COLO829 (cell line): ENCODE measurements around the gene IL34.
"Not testable (repeated sequence)": the region's sequence is repeated elsewhere in the genome, so short reads cannot be mapped to it uniquely, and the experiment has no call there.

Source experiments
- DNase-seq: peaks from one replicate; pipeline ENCODE4 v3.0.0; 2012; ENCODE audit warnings: low spot score

The IL34 gene

GRCh38 chr16:70632273-70632672 lies 14.1 kb upstream of the IL34 start:
- no peak for DNase-seq

- not testable (repeated sequence) for DNase-seq
Observed at GRCh38 chr16:70633617-70634016, 12.7 kb upstream of the IL34 start.

- DNase-seq = no peak
Observed at GRCh38 chr16:70634861-70635260, 11.5 kb upstream of the IL34 start.

GRCh38 chr16:70635336-70636016 lies 10.9 kb upstream of the IL34 start:
- DNase-seq = no peak

GRCh38 chr16:70638814-70639792 lies 7.3 kb upstream of the IL34 start:
- peak; percentile 72 for DNase-seq

GRCh38 chr16:70642633-70643032 lies 3.7 kb upstream of the IL34 start:
- DNase-seq = no peak

GRCh38 chr16:70643264-70643663 lies 3.1 kb upstream of the IL34 start:
- DNase-seq = not testable (repeated sequence)

- DNase-seq = no peak
Observed at GRCh38 chr16:70644763-70645597, 1.4 kb upstream of the IL34 start.

- DNase-seq = no peak
Observed at GRCh38 chr16:70647441-70648359, 1.3 kb downstream of the IL34 start.

- no peak for DNase-seq
Observed at GRCh38 chr16:70648606-70649005, 2.2 kb downstream of the IL34 start.

- no peak for DNase-seq
Observed at GRCh38 chr16:70649300-70649699, 2.9 kb downstream of the IL34 start.

GRCh38 chr16:70650216-70650615 lies 3.9 kb downstream of the IL34 start:
- no peak for DNase-seq

GRCh38 chr16:70651524-70651923 lies 5.2 kb downstream of the IL34 start:
- DNase-seq = no peak

GRCh38 chr16:70652322-70652721 lies 6.0 kb downstream of the IL34 start:
- DNase-seq = no peak

- DNase-seq = no peak
Observed at GRCh38 chr16:70653406-70653805, 7.0 kb downstream of the IL34 start.

GRCh38 chr16:70653809-70654771 lies 7.7 kb downstream of the IL34 start:
- DNase-seq = peak; percentile 45

GRCh38 chr16:70656065-70656711 lies 9.8 kb downstream of the IL34 start:
- no peak for DNase-seq

GRCh38 chr16:70656712-70657263 lies 10.4 kb downstream of the IL34 start:
- DNase-seq = no peak

- DNase-seq = no peak
Observed at GRCh38 chr16:70657956-70658355, 11.6 kb downstream of the IL34 start.
